ENCODE results near the gene SRRM4.

DNA sequence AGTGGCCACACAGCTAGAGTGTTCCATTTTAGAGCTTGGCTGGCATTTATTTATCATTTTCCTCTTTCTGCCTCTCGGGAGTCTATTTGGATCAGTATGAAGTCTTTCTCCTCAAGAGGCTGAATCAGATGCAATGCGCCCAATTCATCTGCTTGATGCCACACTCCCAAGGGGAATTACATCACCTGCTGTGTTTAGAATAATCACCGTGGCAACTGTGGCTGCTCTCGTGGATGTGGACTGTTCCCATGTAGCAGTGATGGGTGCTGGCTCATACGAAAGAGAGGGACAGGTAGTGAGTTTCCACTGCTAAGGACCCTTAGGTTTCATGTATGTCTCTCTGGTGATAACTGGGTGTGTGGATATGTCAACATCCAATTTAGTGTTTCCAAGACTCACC lies 70.7 kb downstream of the SRRM4 start:
- TF ChIP-seq, protein P1, sequence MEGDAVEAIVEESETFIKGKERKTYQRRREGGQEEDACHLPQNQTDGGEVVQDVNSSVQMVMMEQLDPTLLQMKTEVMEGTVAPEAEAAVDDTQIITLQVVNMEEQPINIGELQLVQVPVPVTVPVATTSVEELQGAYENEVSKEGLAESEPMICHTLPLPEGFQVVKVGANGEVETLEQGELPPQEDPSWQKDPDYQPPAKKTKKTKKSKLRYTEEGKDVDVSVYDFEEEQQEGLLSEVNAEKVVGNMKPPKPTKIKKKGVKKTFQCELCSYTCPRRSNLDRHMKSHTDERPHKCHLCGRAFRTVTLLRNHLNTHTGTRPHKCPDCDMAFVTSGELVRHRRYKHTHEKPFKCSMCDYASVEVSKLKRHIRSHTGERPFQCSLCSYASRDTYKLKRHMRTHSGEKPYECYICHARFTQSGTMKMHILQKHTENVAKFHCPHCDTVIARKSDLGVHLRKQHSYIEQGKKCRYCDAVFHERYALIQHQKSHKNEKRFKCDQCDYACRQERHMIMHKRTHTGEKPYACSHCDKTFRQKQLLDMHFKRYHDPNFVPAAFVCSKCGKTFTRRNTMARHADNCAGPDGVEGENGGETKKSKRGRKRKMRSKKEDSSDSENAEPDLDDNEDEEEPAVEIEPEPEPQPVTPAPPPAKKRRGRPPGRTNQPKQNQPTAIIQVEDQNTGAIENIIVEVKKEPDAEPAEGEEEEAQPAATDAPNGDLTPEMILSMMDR (IDR thresholded peaks at IDR 0.05; ENCODE audit: low read depth, low read length, missing input control), result no peak
- TF ChIP-seq, protein P2, sequence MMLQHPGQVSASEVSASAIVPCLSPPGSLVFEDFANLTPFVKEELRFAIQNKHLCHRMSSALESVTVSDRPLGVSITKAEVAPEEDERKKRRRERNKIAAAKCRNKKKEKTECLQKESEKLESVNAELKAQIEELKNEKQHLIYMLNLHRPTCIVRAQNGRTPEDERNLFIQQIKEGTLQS (IDR thresholded peaks at IDR 0.05), result no peak
- no peak for TF ChIP-seq SP1 (IDR thresholded peaks at IDR 0.05)

Measured in liver (tissue), 3 donors.